GM21526 (cell line): ENCODE measurements around the gene HNRNPF.
"Not testable (repeated sequence)": the region's sequence is repeated elsewhere in the genome, so short reads cannot be mapped to it uniquely, and the experiment has no call there.

Source experiments
- ATAC-seq: cut with Tn5 transposase; IDR thresholded peaks from one replicate; pipeline ENCODE4 v1.9.1; 2021; ENCODE audit warnings: moderate library complexity; ENCODE audit not compliant: unreplicated experiment, low FRiP score

HNRNPF gene

DNA sequence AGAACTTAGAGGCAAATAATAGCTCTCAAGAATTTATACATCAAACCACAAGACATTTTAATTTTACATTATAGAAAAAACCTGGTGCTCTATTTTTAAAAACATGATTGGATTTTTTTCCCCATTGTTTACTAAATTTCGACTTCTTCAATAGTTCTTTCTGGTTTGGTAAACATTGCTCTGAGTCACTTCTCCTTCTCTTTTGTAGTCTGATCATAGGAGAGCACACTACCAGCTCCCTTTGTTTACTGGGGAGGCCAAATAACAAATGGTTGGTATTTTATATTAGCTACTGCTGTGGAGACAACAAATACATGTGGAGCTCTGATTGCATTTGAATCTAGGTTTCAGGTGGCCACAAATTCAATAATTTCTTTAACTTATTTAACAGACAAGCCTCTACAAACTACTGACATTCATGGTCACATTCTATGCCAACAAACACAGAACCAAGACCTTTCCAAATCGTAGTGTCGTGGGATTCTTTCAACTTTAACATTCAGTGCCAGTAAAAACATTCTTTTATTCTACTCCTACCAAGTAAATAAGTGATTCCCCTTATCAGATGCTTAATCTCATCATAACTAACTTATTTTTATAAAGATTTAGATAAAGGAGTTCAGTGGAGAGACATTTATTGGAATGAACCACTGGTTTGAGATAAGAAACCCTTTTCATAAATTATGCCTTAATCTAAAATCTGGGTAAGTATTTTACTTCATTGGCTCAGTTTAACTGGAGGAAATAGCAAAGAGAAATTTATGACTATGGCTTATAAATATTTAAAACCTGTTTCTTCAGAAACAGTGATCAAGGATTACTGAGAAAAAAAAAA lies 55.3 kb downstream of the HNRNPF start:
- no peak for ATAC-seq

DNA sequence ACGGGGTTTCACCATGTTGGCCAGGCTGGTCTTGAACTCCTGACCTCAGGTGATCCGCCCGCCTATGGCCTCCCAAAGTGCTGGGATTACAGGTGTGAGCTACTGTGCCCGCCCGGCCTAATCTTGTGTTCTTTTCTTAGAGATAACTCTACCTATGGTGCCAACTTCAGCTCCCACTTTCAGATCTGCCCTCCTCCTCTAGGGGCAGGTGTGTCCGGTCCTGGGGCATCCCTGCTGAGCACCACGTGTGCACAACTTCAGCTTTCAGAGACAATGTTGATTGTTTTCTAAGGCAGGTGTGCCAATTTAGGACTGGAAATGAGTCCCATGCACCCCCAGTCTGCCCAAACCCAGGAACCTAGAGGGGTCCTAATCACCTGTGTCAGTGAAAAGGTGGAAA lies 56.0 kb downstream of the HNRNPF start:
- no peak for ATAC-seq

DNA sequence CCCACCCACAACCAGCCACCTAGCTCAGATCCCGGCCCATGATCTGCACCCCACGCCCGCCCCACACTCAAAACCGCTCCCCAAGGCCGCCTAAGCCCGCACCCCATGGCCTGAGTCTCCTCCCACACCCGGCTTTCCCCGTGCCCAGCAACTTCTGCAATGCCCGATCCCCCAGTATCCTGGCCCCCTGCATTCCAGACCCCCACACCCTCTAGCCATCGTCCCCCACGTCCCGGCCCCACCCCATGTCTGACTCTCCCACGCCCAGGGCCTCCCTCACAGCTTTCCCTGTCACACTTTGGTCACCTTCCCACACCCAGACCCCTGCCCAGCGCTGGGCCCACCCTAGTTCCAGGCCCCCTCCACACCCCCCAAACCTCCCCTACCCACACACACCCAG lies 57.7 kb downstream of the HNRNPF start:
- no peak for ATAC-seq

DNA sequence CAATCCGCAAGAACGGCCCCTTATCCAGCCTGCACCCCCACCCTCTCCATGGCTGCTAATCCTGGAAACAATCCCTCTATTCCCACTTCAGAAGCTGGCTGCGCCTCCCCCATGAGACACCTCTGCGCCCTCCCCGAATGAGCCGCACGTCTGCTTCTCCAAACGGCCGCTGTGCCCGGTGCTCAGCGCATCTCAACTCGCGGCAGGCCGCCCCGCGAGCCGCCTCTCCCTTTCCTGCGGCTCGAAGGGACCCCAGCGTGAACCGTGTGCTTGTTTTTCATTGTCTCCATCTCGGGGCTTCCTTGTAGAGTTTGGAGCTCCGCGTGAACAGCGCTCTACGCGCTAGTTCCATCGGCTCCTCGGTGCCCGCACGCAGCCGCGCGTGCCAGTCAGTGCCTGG lies 58.3 kb downstream of the HNRNPF start:
- ATAC-seq: no peak

DNA sequence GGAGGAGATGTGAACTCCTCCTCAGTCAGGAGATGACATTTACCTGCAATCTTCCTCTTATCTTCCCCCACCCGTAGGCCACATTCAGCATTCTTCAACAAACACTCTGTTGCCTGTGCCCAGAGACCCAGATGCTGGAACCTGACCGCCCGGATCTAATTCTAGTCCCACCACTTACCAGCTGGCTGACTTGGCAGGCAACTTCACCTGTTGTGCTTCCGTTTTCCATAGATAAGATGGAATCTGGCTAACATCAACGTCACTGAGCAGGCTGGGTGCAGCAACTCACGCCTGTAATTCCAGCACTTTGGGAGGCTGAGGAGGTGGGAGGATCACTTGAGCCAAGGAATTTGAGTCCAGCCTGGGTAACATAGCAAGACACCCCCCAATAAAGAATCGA lies 58.8 kb downstream of the HNRNPF start:
- ATAC-seq: no peak

DNA sequence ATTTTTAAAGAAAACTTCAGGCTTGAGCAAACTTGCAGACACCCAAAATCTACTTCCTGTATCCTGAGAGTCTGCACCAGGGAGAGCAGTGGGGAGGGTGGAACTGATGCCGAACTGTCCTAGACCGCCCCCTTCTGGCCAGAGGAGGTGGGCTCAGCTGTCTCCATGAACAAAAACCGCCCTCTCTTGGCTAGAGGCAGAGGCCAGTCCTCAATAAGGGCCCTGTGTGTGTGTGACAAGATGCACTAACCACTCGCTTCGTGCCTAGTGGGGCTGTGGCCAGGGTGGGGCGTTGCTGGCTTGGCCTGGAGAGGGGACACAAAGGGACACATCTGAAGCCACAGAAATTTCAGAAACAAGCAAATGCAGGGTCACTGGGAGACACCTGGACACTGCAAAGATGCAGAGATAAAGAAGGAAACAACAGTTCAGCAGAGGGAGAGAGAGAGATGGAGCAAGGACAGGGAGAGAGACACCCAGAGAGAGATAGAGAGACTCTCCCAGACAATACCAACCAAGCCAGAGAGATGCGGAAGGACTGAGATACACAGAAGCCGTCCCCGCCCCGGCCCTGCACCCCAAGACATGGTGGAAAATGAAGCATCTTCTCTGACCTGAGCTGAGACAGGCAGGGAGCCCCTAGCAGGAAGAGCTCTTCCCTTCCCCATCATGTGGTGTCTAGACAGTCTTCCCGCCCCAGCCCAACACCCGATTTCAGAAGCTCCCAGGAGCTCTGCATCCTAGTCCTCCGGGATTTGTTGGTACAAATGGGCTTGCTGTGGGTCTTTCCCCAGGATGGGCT lies 60.3 kb downstream of the HNRNPF start:
- ATAC-seq: peak; percentile 99

DNA sequence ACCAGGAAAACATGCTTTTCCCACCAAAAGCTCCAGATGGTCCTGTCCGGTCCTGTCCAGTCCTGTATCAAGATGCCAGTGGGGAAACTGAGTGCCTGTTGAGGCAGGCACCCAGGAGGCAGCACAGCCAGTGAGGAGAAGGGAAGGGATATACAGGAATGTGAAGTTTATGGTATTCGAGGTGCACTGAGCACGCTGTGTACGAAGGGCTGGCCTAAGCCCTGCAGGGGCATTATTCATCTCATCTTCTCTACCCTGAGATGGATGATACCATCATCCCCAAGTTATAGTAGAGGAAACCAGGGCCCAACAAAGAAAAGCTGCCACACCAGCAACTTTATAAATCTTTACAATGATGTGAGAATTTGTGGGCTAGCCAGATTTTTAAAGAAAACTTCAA lies 61.0 kb downstream of the HNRNPF start:
- no peak for ATAC-seq

DNA sequence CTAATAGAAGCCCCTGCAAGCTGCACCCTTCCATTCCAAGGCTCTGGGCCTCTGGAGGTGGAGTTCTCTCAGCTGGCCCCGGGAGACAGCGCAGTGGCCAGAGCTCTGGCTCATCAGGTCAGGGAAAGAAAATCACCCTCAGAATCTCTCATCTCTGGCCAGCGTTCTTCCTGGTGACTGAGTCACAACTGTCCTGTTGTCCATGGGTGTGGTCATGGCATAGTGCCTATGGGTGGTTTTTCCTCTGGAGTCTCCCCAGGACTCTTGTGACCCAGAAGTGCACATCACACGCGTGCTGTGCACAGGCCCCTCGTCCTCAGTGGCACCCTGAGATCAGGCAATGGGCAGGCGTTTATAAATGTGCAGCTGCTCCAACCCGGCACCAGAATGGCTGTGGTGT lies 64.9 kb downstream of the HNRNPF start:
- ATAC-seq: no peak

DNA sequence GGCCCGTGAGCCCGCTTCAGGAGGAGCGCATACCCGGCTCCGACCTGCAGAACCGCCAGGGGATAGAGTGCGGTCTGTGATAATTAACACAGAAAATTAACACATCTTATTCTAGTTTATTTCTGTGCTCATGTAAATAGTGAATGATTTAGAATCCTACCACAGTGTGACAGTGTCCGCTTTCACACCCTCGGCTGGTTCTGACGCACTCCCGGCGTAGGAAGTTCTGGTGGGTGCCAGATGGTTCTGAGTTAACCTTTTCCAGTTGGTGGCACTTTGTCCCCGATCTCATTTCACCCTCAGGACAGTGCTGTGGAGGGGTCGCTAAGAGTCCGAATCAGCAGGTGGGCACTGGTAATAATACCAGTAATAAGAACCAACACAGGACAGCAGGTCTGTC lies 65.9 kb downstream of the HNRNPF start:
- no peak for ATAC-seq

DNA sequence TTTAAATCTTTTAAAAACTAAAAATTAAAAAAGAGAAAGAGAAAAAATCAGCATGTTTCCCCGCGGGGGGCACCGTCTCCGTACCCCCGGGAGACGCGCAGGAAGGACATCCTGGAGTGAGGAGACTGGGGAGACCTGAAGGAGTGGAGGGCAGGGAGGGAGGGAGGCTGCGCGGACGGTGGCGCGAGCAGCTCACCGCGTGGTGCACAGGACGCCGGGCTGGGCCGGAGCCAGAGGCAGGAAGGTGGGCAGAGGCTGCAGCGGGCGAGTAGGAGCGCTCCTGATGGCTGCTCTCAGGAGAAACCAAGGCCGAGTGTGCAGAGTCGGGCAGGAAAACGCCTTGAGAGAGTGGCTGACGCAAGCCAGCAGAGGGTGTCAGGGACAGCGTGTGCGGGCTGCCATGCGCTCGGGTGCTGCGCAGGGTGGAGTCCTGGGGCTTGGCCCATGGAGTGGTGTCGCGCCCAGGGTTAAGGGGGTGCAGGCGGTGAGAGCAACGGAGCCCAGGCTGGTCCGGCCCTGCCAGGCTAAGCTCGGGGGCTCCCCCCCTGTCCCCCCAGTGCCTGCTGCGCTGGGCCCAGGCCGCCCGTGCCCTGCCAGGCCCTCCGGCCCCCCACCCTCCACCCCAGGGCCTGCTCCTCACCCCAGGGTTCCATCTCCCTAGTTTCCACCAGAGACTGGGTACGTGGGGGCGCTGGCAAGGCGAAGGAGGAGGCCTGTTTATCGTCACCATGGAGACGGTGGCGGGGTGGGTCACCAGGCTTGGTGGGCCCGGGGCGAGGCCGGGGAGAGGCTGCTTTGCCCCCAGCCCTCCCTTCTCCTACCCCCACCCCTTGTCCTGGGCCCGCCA lies 66.5 kb downstream of the HNRNPF start:
- ATAC-seq: no peak

DNA sequence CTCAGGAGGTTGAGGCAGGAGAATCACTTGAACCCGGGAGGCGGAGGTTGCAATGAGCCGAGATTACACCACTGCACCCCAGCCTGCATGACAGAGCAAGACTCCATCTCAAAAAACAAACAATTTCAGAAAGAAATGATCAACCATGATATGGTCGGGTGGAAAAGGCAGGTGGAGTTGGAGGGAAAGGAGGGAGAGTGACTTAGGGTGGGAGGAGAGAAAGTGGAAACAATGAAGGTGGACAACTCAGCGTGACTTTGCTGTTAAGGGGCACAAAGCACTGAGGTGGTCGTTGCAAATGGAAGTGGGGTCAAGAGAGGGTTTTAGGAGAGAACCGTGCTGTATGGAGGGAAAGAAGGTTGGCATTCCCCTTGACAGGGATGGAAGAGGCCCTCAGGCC lies 67.5 kb downstream of the HNRNPF start:
- ATAC-seq: no peak

DNA sequence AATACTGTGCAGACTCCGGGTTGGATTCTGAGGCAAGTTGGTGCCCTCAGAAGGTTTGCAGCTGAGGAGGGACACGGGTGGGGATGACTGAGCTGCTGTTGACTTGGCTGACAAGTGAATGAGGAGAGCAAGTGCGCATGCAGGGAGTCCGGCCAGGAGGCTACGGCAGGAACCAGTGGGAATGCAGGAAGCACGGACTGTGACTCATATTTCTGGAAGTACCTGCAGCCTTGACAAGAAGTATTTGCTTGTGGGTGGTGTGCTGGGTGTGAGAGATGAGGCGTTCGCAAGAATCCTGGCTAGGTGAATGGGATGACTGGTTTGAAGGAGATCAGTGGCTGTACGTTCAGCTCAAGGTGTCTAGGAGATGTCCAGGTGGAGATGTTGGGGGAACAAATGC lies 68.4 kb downstream of the HNRNPF start:
- ATAC-seq: no peak

DNA sequence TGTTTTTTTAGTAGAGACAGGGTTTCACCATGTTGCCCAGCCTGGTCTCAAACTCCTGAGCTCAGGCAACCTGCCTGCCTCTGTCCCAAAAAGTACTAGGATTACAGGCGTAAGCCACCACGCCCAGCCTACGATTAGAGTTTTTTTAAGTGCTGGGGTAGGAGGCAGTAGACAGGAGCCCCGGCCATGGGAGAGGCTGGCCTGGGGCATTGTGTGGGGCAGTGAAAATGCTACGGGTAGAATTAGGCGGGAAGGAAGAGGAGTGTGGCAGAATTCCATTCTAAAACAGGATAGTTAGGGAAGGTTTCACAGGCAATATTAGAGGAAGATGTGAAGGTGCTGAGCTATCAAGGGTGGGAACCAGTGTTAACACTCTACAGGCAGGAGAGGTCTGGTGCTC lies 68.9 kb downstream of the HNRNPF start:
- no peak for ATAC-seq

DNA sequence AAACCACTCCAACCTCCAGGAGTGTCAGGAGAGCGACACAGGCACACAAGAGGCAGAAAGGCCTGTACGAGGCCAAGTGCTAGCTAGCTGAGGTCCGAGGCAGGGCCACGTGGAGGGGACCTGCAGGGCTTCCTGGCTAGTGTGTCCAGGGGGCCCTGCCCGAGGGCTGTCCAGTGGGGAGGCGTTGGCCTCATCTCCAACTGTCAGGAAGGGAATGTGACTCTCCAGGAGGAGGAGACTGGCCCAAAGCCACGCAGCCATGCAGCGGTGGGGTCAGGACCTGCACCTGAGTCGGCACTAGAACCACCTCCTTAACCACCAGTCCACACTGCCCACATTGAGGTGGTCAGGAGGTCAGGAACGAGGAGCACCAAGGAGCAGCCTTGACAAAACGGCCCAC lies 69.8 kb downstream of the HNRNPF start:
- no peak for ATAC-seq

DNA sequence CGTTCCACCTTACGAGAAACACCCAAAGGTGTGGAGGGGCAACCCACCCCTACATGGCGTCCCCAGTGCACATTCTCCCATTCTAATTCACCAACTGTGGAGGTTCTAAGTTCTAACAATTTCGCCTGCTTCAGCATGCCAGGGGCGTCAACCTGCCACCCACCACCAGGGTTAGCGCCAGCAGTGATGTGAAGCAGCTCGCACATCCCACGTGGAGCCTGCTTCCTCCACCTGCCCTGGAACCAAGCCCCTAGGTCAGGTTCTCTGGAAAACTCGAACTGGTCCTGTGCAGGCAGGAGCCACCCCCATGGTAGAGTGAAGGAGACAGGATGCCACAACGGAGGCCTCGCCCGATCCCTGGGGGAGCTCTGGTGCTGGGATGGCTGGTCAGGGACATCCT lies 70.9 kb downstream of the HNRNPF start:
- no peak for ATAC-seq

DNA sequence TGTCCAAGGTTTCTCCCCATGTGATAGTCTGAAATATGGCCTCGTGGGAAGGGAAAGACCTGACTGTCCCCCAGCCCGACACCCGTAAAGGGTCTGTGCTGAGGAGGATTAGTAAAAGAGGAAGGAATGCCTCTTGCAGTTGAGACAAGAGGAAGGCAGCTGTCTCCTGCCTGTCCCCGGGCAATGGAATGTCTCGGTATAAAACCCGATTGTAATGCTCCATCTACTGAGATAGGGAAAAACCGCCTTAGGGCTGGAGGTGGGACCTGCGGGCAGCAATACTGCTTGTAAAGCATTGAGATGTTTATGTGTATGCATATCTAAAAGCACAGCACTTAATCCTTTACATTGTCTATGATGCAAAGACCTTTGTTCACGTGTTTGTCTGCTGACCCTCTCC lies 71.5 kb downstream of the HNRNPF start:
- not testable (repeated sequence) for ATAC-seq

DNA sequence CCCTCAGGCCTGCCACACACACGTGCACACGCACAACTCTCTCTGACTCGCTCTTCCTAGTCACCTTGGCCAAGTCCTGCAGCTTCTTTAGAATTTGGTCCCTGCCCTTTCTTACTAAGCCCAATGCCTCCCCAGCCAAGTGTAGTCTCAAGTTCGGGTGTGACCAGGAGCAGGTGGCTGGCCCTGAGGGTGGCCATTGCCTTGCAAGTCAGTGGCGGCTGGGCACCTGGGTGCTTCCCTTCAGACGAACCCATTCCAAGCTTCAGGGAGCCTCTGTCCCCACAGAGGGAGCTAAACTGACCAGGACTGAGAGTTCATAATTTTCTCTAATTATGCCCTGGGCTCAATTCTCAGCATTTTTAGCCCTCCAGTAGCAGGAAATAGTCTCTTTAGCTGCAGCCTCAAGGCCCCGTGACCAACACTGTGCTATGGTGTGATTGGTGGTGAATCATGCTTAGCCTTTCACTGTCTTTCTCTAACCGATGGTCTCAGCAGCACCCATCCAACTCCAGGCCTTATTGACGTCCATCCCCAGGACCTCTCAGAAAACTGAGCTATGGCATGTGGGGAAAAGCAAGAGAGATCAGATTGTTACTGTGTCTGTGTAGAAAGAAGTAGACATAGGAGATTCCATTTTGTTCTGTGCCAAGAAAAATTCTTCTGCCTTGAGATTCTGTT lies 72.2 kb downstream of the HNRNPF start:
- no peak for ATAC-seq

DNA sequence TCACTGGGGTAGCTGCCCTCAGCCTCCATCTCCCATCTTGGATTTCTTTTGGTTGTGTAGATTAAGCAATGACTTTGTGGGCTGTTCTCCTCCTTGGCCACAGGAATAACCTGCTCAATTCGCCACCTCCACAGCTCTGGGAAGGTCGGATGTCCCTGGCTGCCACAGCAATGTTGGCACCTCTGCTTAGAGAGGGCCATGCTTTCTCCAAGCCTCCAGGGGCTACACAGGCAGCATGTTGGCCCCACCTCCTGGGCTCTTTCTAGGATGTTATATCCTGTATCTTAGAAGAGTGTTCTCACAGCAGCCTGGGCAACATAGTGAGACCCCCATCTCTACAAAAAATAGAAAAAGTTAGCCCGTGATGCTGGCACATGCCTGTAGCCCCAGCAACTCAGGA lies 72.9 kb downstream of the HNRNPF start:
- ATAC-seq: no peak
